ENCODE results near the gene NDFIP1. TPM values are rescaled to one million over a fixed set of nuclear protein-coding genes. Genes with fewer than 3 reads are reported as not detected.

NDFIP1 gene
- total RNA-seq, 1 donor from 2014 or later, result 114 TPM

GRCh38 chr5:142119051-142119625, 10.6 kb downstream of the NDFIP1 start:
- no peak for DNase-seq (ENCODE audit: low spot score)

GRCh38 chr5:142120247-142120935, 11.8 kb downstream of the NDFIP1 start:
- no peak for DNase-seq (ENCODE audit: low spot score)

GRCh38 chr5:142122121-142122520, 13.5 kb downstream of the NDFIP1 start:
- DNase-seq (ENCODE audit: low spot score), result no peak

- no peak for DNase-seq (ENCODE audit: low spot score)
These were observed 16.8 kb downstream of the NDFIP1 start for GRCh38 chr5:142125378-142125777.

- DNase-seq (ENCODE audit: low spot score), result no peak
These were observed 17.4 kb downstream of the NDFIP1 start for GRCh38 chr5:142125963-142126362.

GRCh38 chr5:142128675-142129208, 20.2 kb downstream of the NDFIP1 start:
- no peak for DNase-seq (ENCODE audit: low spot score)

GRCh38 chr5:142129446-142130066, 21.0 kb downstream of the NDFIP1 start:
- no peak for DNase-seq (ENCODE audit: low spot score)

GRCh38 chr5:142131394-142131793, 22.8 kb downstream of the NDFIP1 start:
- DNase-seq (ENCODE audit: low spot score), result no peak

GRCh38 chr5:142132916-142133315, 24.3 kb downstream of the NDFIP1 start:
- DNase-seq (ENCODE audit: low spot score), result no peak

GRCh38 chr5:142133330-142134206, 25.0 kb downstream of the NDFIP1 start:
- DNase-seq (ENCODE audit: low spot score), result no peak

GRCh38 chr5:142134331-142135010, 25.9 kb downstream of the NDFIP1 start:
- no peak for DNase-seq (ENCODE audit: low spot score)

GRCh38 chr5:142141463-142141862, 32.9 kb downstream of the NDFIP1 start:
- DNase-seq (ENCODE audit: low spot score), result no peak

GRCh38 chr5:142143878-142144277, 35.3 kb downstream of the NDFIP1 start:
- peak; percentile 29 for DNase-seq (ENCODE audit: low spot score)

- peak; percentile 63 for DNase-seq (ENCODE audit: low spot score)
These were observed 36.7 kb downstream of the NDFIP1 start for GRCh38 chr5:142145106-142145900.

- no peak for DNase-seq (ENCODE audit: low spot score)
These were observed 40.8 kb downstream of the NDFIP1 start for GRCh38 chr5:142149363-142149762.

- DNase-seq (ENCODE audit: low spot score), result no peak
These were observed 41.9 kb downstream of the NDFIP1 start for GRCh38 chr5:142150431-142150830.

- DNase-seq (ENCODE audit: low spot score), result peak; percentile 69
These were observed 43.1 kb downstream of the NDFIP1 start for GRCh38 chr5:142151436-142152383.

- no peak for DNase-seq (ENCODE audit: low spot score)
These were observed 43.8 kb downstream of the NDFIP1 start for GRCh38 chr5:142152384-142152732.

Measured in umbilical cord (tissue), 2 donors.